ENCODE data around the gene TBCK.

DNA sequence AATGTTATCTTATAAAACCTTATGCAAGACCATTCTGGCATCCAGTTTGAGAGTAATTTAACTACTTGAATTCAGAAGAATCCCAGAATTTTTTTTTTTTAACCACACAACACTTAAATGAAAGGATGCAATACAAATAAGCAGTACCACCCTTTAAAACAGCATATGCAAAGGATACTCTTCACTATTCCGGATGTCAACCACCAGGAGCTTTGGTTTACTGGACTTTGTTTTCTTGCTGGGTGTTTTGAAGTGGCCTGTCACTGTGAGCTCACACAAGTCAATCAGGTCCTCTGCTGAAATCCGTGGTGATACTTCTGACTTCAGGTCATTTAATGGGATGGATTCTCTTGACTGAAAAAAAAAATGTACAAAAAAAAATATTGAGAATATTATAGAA, 200.0 kb downstream of the TBCK start:
- no peak for TF ChIP-seq JUND (IDR thresholded peaks at IDR 0.05)
- TF ChIP-seq, protein P1, sequence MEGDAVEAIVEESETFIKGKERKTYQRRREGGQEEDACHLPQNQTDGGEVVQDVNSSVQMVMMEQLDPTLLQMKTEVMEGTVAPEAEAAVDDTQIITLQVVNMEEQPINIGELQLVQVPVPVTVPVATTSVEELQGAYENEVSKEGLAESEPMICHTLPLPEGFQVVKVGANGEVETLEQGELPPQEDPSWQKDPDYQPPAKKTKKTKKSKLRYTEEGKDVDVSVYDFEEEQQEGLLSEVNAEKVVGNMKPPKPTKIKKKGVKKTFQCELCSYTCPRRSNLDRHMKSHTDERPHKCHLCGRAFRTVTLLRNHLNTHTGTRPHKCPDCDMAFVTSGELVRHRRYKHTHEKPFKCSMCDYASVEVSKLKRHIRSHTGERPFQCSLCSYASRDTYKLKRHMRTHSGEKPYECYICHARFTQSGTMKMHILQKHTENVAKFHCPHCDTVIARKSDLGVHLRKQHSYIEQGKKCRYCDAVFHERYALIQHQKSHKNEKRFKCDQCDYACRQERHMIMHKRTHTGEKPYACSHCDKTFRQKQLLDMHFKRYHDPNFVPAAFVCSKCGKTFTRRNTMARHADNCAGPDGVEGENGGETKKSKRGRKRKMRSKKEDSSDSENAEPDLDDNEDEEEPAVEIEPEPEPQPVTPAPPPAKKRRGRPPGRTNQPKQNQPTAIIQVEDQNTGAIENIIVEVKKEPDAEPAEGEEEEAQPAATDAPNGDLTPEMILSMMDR (IDR thresholded peaks at IDR 0.05 in 2 of 3, conservative IDR thresholded peaks at IDR 0.05 in 1 of 3; ENCODE audit: borderline replicate concordance in 1 of 3, insufficient read depth in 1 of 3, low read depth in 2 of 3, low read length in 2 of 3), result no peak
- TF ChIP-seq, protein P2, sequence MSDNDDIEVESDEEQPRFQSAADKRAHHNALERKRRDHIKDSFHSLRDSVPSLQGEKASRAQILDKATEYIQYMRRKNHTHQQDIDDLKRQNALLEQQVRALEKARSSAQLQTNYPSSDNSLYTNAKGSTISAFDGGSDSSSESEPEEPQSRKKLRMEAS (IDR thresholded peaks at IDR 0.05), result no peak
- no peak for TF ChIP-seq POLR2AphosphoS5 (IDR thresholded peaks at IDR 0.05; ENCODE audit: low read depth, low read length)
- TF ChIP-seq, protein P3, sequence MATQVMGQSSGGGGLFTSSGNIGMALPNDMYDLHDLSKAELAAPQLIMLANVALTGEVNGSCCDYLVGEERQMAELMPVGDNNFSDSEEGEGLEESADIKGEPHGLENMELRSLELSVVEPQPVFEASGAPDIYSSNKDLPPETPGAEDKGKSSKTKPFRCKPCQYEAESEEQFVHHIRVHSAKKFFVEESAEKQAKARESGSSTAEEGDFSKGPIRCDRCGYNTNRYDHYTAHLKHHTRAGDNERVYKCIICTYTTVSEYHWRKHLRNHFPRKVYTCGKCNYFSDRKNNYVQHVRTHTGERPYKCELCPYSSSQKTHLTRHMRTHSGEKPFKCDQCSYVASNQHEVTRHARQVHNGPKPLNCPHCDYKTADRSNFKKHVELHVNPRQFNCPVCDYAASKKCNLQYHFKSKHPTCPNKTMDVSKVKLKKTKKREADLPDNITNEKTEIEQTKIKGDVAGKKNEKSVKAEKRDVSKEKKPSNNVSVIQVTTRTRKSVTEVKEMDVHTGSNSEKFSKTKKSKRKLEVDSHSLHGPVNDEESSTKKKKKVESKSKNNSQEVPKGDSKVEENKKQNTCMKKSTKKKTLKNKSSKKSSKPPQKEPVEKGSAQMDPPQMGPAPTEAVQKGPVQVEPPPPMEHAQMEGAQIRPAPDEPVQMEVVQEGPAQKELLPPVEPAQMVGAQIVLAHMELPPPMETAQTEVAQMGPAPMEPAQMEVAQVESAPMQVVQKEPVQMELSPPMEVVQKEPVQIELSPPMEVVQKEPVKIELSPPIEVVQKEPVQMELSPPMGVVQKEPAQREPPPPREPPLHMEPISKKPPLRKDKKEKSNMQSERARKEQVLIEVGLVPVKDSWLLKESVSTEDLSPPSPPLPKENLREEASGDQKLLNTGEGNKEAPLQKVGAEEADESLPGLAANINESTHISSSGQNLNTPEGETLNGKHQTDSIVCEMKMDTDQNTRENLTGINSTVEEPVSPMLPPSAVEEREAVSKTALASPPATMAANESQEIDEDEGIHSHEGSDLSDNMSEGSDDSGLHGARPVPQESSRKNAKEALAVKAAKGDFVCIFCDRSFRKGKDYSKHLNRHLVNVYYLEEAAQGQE (IDR thresholded peaks at IDR 0.05; ENCODE audit: low read depth), result no peak
